Motor neuron (in vitro differentiated cells): ENCODE measurements around the gene PPFIBP1. TPM values are rescaled to one million over a fixed set of nuclear protein-coding genes. Genes with fewer than 3 reads are reported as not detected.
"Not testable (repeated sequence)": the region's sequence is repeated elsewhere in the genome, so short reads cannot be mapped to it uniquely, and the experiment has no call there.

ENCODE experiments used
- ATAC-seq, 8 experiments: fragments of 200-7000 bp; cut with Tn5 transposase; replicated peaks in 6 of 8; 2 replicates each; pipeline ENCODE4 v1.8.0; 2021; ENCODE audit warnings: mild to moderate bottlenecking in 8 of 8, moderate library complexity in 8 of 8
- H3K27ac ChIP-seq, 2 donors: fragments of 250-450 bp; sonication (Bioruptor Pico); 2 replicates each; pipeline ENCODE4 v1.9.0; 2021; ENCODE audit warnings: antibody characterized with exemption in 2 of 2, mild to moderate bottlenecking in 2 of 2, moderate library complexity in 1 of 2
- H3K4me1 ChIP-seq, 2 donors: fragments of 250-450 bp; sonication (Bioruptor Pico); replicated peaks in 1 of 2; 2 replicates each; pipeline ENCODE4 v1.6.1; 2021; ENCODE audit warnings: antibody characterized with exemption in 2 of 2, mild to moderate bottlenecking in 2 of 2, moderate library complexity in 1 of 2
- H3K4me3 ChIP-seq, 5 donors: fragments of 250-450 bp; sonication (Bioruptor Pico); 2 replicates each; pipeline ENCODE4 v1.9.0; 2021; ENCODE audit warnings: antibody characterized with exemption in 5 of 5, mild to moderate bottlenecking in 5 of 5, moderate library complexity in 4 of 5
- WGBS, 10 experiments: fragments of 450-650 bp; shearing (Covaris generic); methylation state at CpG; one replicate each; pipeline ENCODE4 v1.0.0; 2022; 5-methylcytosine and 5-hydroxymethylcytosine counted together
- in situ Hi-C, 9 experiments: fragments of 400-800 bp; cut with MboI; loops; one replicate each; pipeline ENCODE4 v1.15.0; 2021; ENCODE audit warnings: low sequenced_read_pairs in 9 of 9, low pct_unique_long_range_greater_than_20kb in 2 of 9; ENCODE audit not compliant: unreplicated experiment in 9 of 9
- total RNA-seq, 8 experiments: library from RNA; unstranded; fragments of 300-600 nt; gene quantifications; 2 replicates each; pipeline versions ENCODE4 v1.2.3 to v1.2.4, GENCODE V29; 2022

PPFIBP1 gene
- total RNA-seq, 8 experiments from 2014 or later, result 15.9 to 205 (median 49.4) TPM

- H3K4me1 ChIP-seq, H3K4me3 ChIP-seq, H3K27ac ChIP-seq, in situ Hi-C loops: not testable (repeated sequence)
- WGBS, 10 experiments, result 56 to 92% (median 75%) methylated on average over 1 to 4 of the region's 5 CpGs; no CpG with 5 or more reads in 6 of the 10 experiments
- peak in 3 of 8 experiments; percentile 95 to 99 (median 99) for ATAC-seq
Observed at GRCh38 chr12:27582445-27582844, 58.4 kb downstream of the PPFIBP1 start.

- ATAC-seq, result no peak
- no peaks in the 10 kb centered on the region for H3K4me1 ChIP-seq
- no peak overlapping the region for H3K27ac ChIP-seq
- no peak overlapping the region for H3K4me3 ChIP-seq
- in situ Hi-C loops, result no loop called here
- WGBS, 10 experiments, result 57 to 100% (median 98%) methylated on average over 1 to 3 of the region's 3 CpGs
Observed at GRCh38 chr12:27583057-27583797, 59.2 kb downstream of the PPFIBP1 start.

- 81 to 100% (median 93%) methylated on average over 1 to 6 of the region's 6 CpGs; no CpG with 5 or more reads in 3 of the 10 experiments for WGBS, 10 experiments
- no peak for ATAC-seq
- no peaks in the 10 kb centered on the region for H3K4me1 ChIP-seq
- no peak overlapping the region for H3K27ac ChIP-seq
- in situ Hi-C loops, result no loop called here
- H3K4me3 ChIP-seq, result no peak overlapping the region
Observed at GRCh38 chr12:27583981-27584380, 60.0 kb downstream of the PPFIBP1 start.

GRCh38 chr12:27585739-27586265 is 61.8 kb downstream of the PPFIBP1 start:
- ATAC-seq, result no peak
- Histone ChIP-seq H3K4me1 (no peaks in the 10 kb centered on the region), H3K4me3 (no peak overlapping the region), H3K27ac (no peak overlapping the region)
- WGBS, 10 experiments, result 84 to 100% (median 98%) methylated on average over 1 to 3 of the region's 3 CpGs
- in situ Hi-C loops, result no loop called here

- 24 to 100% (median 85%) methylated on average over 1 to 2 of the region's 2 CpGs; no CpG with 5 or more reads in 3 of the 10 experiments for WGBS, 10 experiments
- in situ Hi-C loops, H3K27ac ChIP-seq, H3K4me3 ChIP-seq, H3K4me1 ChIP-seq, ATAC-seq: not testable (repeated sequence)
Observed at GRCh38 chr12:27588075-27588730, 64.2 kb downstream of the PPFIBP1 start.

- H3K27ac ChIP-seq, result no peak overlapping the region
- in situ Hi-C loops, result no loop called here
- 20 to 100% (median 90%) methylated on average over 1 to 4 of the region's 4 CpGs; no CpG with 5 or more reads in 1 of the 10 experiments for WGBS, 10 experiments
- ATAC-seq, result no peak
- H3K4me3 ChIP-seq, result no peak overlapping the region
- no peaks in the 10 kb centered on the region for H3K4me1 ChIP-seq
Observed at GRCh38 chr12:27588776-27589175, 64.8 kb downstream of the PPFIBP1 start.

GRCh38 chr12:27589419-27589818 is 65.4 kb downstream of the PPFIBP1 start:
- Histone ChIP-seq H3K4me3 (no peak overlapping the region), H3K27ac (no peak overlapping the region), H3K4me1 (no peaks in the 10 kb centered on the region)
- in situ Hi-C loops, result no loop called here
- 83 to 100% (median 100%) methylated on average over 1 to 4 of the region's 4 CpGs; no CpG with 5 or more reads in 1 of the 10 experiments for WGBS, 10 experiments
- no peak for ATAC-seq

GRCh38 chr12:27591698-27592097 is 67.7 kb downstream of the PPFIBP1 start:
- in situ Hi-C loops, ATAC-seq, H3K27ac ChIP-seq, H3K4me1 ChIP-seq, H3K4me3 ChIP-seq: not testable (repeated sequence)
- WGBS, 10 experiments, result 100% methylated on average over 2 of the region's 3 CpGs; no CpG with 5 or more reads in 8 of the 10 experiments

GRCh38 chr12:27592548-27592947 is 68.5 kb downstream of the PPFIBP1 start:
- H3K4me3 ChIP-seq, result no peak overlapping the region
- in situ Hi-C loops, result no loop called here
- H3K27ac ChIP-seq, result no peak overlapping the region
- 17 to 100% (median 92%) methylated on average over 1 to 4 of the region's 5 CpGs; no CpG with 5 or more reads in 5 of the 10 experiments for WGBS, 10 experiments
- peaks cover 3 to 6% of the 10 kb centered on the region in 2 donors for H3K4me1 ChIP-seq
- ATAC-seq, result peak in 3 of 8 experiments; percentile 32 to 73 (median 53)

- H3K4me1 ChIP-seq, result peaks cover 3 to 6% of the 10 kb centered on the region in 2 donors
- no peak overlapping the region for H3K4me3 ChIP-seq
- WGBS, 10 experiments, result 82 to 100% (median 94%) methylated on average over 1 to 4 of the region's 4 CpGs; no CpG with 5 or more reads in 1 of the 10 experiments
- ATAC-seq, result no peak
- in situ Hi-C loops, result no loop called here
- no peak overlapping the region for H3K27ac ChIP-seq
Observed at GRCh38 chr12:27593266-27593665, 69.3 kb downstream of the PPFIBP1 start.

GRCh38 chr12:27595231-27595642 is 71.2 kb downstream of the PPFIBP1 start:
- H3K27ac ChIP-seq, result no peak overlapping the region
- in situ Hi-C loops, result no loop called here
- WGBS, 10 experiments, result 69 to 93% (median 85%) methylated on average over 2 to 15 of the region's 16 CpGs; no CpG with 5 or more reads in 4 of the 10 experiments

GRCh38 chr12:27598866-27599265 is 74.9 kb downstream of the PPFIBP1 start:
- WGBS, 10 experiments, result 33 to 100% (median 81%) methylated on average over 1 of the region's 1 CpG; no CpG with 5 or more reads in 2 of the 10 experiments
- ATAC-seq, H3K4me3 ChIP-seq, H3K4me1 ChIP-seq, in situ Hi-C loops, H3K27ac ChIP-seq: not testable (repeated sequence)

More at GRCh38 chr12:27595231-27595642, 71.2 kb downstream of the PPFIBP1 start:
- Histone ChIP-seq H3K4me3 (no peak overlapping the region), H3K4me1 (peaks cover 3 to 6% of the 10 kb centered on the region in 2 donors)
- ATAC-seq, result peak; percentile 24 to 89 (median 59)
